Upper lobe of right lung (tissue), 1 donor: ENCODE data around the gene LACRT. TPM values are rescaled to one million over a fixed set of nuclear protein-coding genes. Genes with fewer than 3 reads are reported as not detected.

ENCODE experiments used
- ATAC-seq: fragments of 200-7000 bp; cut with Tn5 transposase; one replicate; pipeline ENCODE4 v1.9.1; 2020; ENCODE audit warnings: mild to moderate bottlenecking, moderate library complexity
- DNase-seq: peaks from one replicate; pipeline ENCODE4 v3.0.0-alpha.2; 2020
- H3K27ac ChIP-seq: fragments of 200-600 bp; one replicate; pipeline ENCODE4 v1.8.0; 2022
- H3K27me3 ChIP-seq: fragments of 200-600 bp; one replicate; pipeline ENCODE4 v1.8.0; 2022; ENCODE audit warnings: mild to moderate bottlenecking
- H3K36me3 ChIP-seq: fragments of 200-600 bp; one replicate; pipeline ENCODE4 v1.8.0; 2022
- H3K4me1 ChIP-seq: fragments of 200-600 bp; one replicate; pipeline ENCODE4 v1.8.0; 2022
- H3K4me3 ChIP-seq: fragments of 200-600 bp; one replicate; pipeline ENCODE4 v1.8.0; 2022; ENCODE audit warnings: mild to moderate bottlenecking
- H3K9me3 ChIP-seq: fragments of 200-600 bp; one replicate; pipeline ENCODE4 v1.8.0; 2022
- CTCF ChIP-seq: fragments of 200-600 bp; IDR thresholded peaks from one replicate; pipeline ENCODE4 v1.8.0; 2022; ENCODE audit warnings: antibody characterized with exemption
- intact Hi-C: fragments of 100-400 bp; cut with DNase I; formaldehyde crosslinking; loops from one replicate; pipeline ENCODE4 v1.11.0; 2022
- total RNA-seq: library from RNA; stranded (reverse); fragmentation: NEBNext Ultra II Directional; extraction: Animal tissue kit (Norgen Biotek cat#: 25700); gene quantifications from one replicate; pipeline ENCODE4 v1.2.1, GENCODE V29; 2021
- donor health status: DM: no; HTN: yes; CAD: no; lungs with severe emphysema.

Gene LACRT
- total RNA-seq, 1 donor from 2014 or later = not detected

- Histone ChIP-seq H3K27ac (no peak overlapping the region), H3K27me3 (peaks cover 5% of the 10 kb centered on the region), H3K36me3 (no peaks in the 10 kb centered on the region), H3K4me1 (no peaks in the 10 kb centered on the region), H3K4me3 (no peak overlapping the region), H3K9me3 (no peaks in the 10 kb centered on the region)
- no peak for DNase-seq
- ATAC-seq = peak; percentile 83
- TF ChIP-seq CTCF = peak; percentile 56
- intact Hi-C loops = no loop called here
Measured at GRCh38 chr12:54658306-54659264, 23.9 kb upstream of the LACRT start.

GRCh38 chr12:54657105-54657607 lies 22.5 kb upstream of the LACRT start:
- TF ChIP-seq CTCF = no peak
- H3K4me3 ChIP-seq = no peak overlapping the region
- intact Hi-C loops = no loop called here
- H3K27me3 ChIP-seq = peaks cover 5% of the 10 kb centered on the region
- H3K36me3 ChIP-seq = no peaks in the 10 kb centered on the region
- DNase-seq = no peak
- no peaks in the 10 kb centered on the region for H3K4me1 ChIP-seq
- no peak for ATAC-seq
- no peak overlapping the region for H3K27ac ChIP-seq
- H3K9me3 ChIP-seq = no peaks in the 10 kb centered on the region

GRCh38 chr12:54654926-54655325 lies 20.2 kb upstream of the LACRT start:
- Histone ChIP-seq H3K9me3 (no peaks in the 10 kb centered on the region), H3K4me3 (no peak overlapping the region), H3K36me3 (no peaks in the 10 kb centered on the region), H3K4me1 (no peaks in the 10 kb centered on the region), H3K27me3 (peaks cover 10% of the 10 kb centered on the region), H3K27ac (no peak overlapping the region)
- DNase-seq (no peak), ATAC-seq (no peak)
- intact Hi-C loops = no loop called here
- no peak for TF ChIP-seq CTCF

DNA sequence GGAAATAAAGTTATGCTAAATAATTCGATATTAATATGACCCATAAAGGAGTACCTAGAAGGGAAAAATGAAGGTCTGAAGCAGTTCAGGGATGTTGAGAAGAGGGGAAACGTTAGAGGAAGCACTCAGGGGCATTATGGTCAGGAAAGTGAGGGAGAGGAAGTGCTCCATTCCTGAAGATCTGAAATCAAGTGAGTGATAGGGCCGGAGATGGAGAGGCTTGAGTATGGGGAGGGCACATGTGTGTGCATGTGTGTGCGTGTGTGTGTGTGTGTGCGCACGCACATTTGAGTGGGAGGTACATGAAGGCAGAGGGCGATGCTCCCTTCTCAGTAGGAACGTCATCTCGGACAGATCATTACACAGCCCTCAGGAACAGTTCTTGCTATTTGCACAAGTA lies 18.3 kb upstream of the LACRT start:
- TF ChIP-seq CTCF = no peak
- H3K4me3 ChIP-seq = no peak overlapping the region
- H3K36me3 ChIP-seq = no peaks in the 10 kb centered on the region
- no peak for DNase-seq
- no peak overlapping the region for H3K27ac ChIP-seq
- ATAC-seq = no peak
- no peaks in the 10 kb centered on the region for H3K4me1 ChIP-seq
- intact Hi-C loops = no loop called here
- peaks cover 7% of the 10 kb centered on the region for H3K27me3 ChIP-seq
- H3K9me3 ChIP-seq = no peaks in the 10 kb centered on the region

- Histone ChIP-seq H3K27ac (no peak overlapping the region), H3K36me3 (no peaks in the 10 kb centered on the region), H3K9me3 (no peaks in the 10 kb centered on the region), H3K27me3 (peaks cover 7% of the 10 kb centered on the region), H3K4me3 (no peak overlapping the region), H3K4me1 (no peaks in the 10 kb centered on the region)
- no peak for DNase-seq
- intact Hi-C loops = no loop called here
- no peak for ATAC-seq
- no peak for TF ChIP-seq CTCF
Measured at GRCh38 chr12:54650889-54651288, 16.2 kb upstream of the LACRT start.
